SK-N-SH (cell line): ENCODE data around the gene CCR3. TPM values are rescaled to one million over a fixed set of nuclear protein-coding genes. Genes with fewer than 3 reads are reported as not detected.

ENCODE experiments used
- CTCF ChIA-PET: fragments of 300-600, 350-600 bp; formaldehyde crosslinking; extraction: SDS; loops from one replicate; lab custom pipeline; 2021; lab: Yijun Ruan, JAX
- POLR2A ChIA-PET: fragments of 350-600 bp; sonication (Branson Sonifier 250); formaldehyde crosslinking; extraction: SDS; loops from one replicate; lab custom pipeline; 2020; ENCODE audit warnings: antibody characterized with exemption, inconsistent platforms; lab: Yijun Ruan, JAX
- DNase-seq: peaks from one replicate; pipeline ENCODE4 v3.0.0; 2012
- H2AFZ ChIP-seq: fragments of 200-600 bp; sonication (generic); 2 replicates; pipeline ENCODE4 v1.8.1; 2016; ENCODE audit warnings: antibody characterized with exemption, mild to moderate bottlenecking, low read depth
- H3F3A ChIP-seq: fragments of 200-600 bp; sonication (generic); replicated peaks from 2 replicates; pipeline ENCODE3; 2016; ENCODE audit warnings: antibody characterized with exemption, mild to moderate bottlenecking; ENCODE audit not compliant: insufficient read depth
- H3K27ac ChIP-seq, 2 experiments: fragments of 200-500 bp in 1 of 2; fragments of 200-600 bp in 1 of 2; sonication (Bioruptor generic) in 1 of 2; sonication (generic), shearing (Covaris generic) in 1 of 2; 2 replicates each; pipeline versions ENCODE4 v1.5.1 to v1.6.1; 2014 to 2016; ENCODE audit warnings: low read depth in 2 of 2, inconsistent platforms in 1 of 2, low read length in 1 of 2, mild to moderate bottlenecking in 1 of 2, mixed read lengths in 1 of 2
- H3K27me3 ChIP-seq: fragments of 200-600 bp; sonication (generic), shearing (Covaris generic); 2 replicates; pipeline ENCODE4 v1.6.1; 2016; ENCODE audit warnings: mixed run types; ENCODE audit not compliant: insufficient read depth
- H3K36me3 ChIP-seq, 2 experiments: fragments of 200-500 bp in 1 of 2; fragments of 200-600 bp in 1 of 2; sonication (Bioruptor generic) in 1 of 2; sonication (generic) in 1 of 2; replicated peaks in 1 of 2; 2 replicates each; pipeline versions ENCODE3 to v1.5.1; 2014 to 2016; ENCODE audit warnings: low read length in 1 of 2, mild to moderate bottlenecking in 1 of 2; ENCODE audit not compliant: insufficient read depth in 2 of 2, control insufficient read depth in 1 of 2
- H3K4me1 ChIP-seq, 2 experiments: fragments of 200-500 bp in 1 of 2; fragments of 200-600 bp in 1 of 2; sonication (Bioruptor generic) in 1 of 2; sonication (generic), shearing (Covaris generic) in 1 of 2; 2 replicates each; pipeline versions ENCODE4 v1.5.1 to v1.6.1; 2014 to 2016; ENCODE audit warnings: low read depth in 1 of 2, low read length in 1 of 2, mixed run types in 1 of 2; ENCODE audit not compliant: insufficient read depth in 2 of 2, control insufficient read depth in 1 of 2
- H3K4me2 ChIP-seq: fragments of 200-600 bp; sonication (generic), shearing (Covaris generic); 2 replicates; pipeline ENCODE4 v1.6.1; 2017; ENCODE audit warnings: mixed run types
- H3K4me3 ChIP-seq, 2 experiments: fragments of 200-500 bp in 1 of 2; fragments of 200-600 bp in 1 of 2; sonication (Bioruptor generic) in 1 of 2; sonication (generic), shearing (Covaris generic) in 1 of 2; 2 replicates each; pipeline versions ENCODE4 v1.5.1 to v1.8.1; 2014 to 2016; ENCODE audit warnings: low read depth in 2 of 2, inconsistent platforms in 1 of 2, low read length in 1 of 2, mild to moderate bottlenecking in 1 of 2, mixed read lengths in 1 of 2, moderate library complexity in 1 of 2
- H3K79me2 ChIP-seq: fragments of 200-600 bp; sonication (generic); 2 replicates; pipeline ENCODE4 v1.8.1; 2017; ENCODE audit warnings: mild to moderate bottlenecking; ENCODE audit not compliant: insufficient read depth
- H3K9ac ChIP-seq: fragments of 200-600 bp; sonication (generic); 2 replicates; pipeline ENCODE4 v1.6.1; 2017; ENCODE audit warnings: mixed run types
- H3K9me2 ChIP-seq: fragments of 200-600 bp; sonication (generic); 2 replicates; pipeline ENCODE4 v1.6.1; 2017; ENCODE audit warnings: mixed run types
- H3K9me3 ChIP-seq: fragments of 200-600 bp; sonication (generic); 2 replicates; pipeline ENCODE4 v1.6.1; 2017; ENCODE audit warnings: mixed run types, mild to moderate bottlenecking, moderate library complexity
- H4K20me1 ChIP-seq: fragments of 200-600 bp; sonication (generic); 2 replicates; pipeline ENCODE4 v1.6.1; 2017; ENCODE audit warnings: mild to moderate bottlenecking, mixed run types; ENCODE audit not compliant: insufficient read depth
- FOSL2 ChIP-seq: IDR thresholded peaks from 2 replicates; pipeline ENCODE4 v1.4.0; 2012; ENCODE audit warnings: low read depth, mild to moderate bottlenecking, moderate library complexity, borderline replicate concordance
- GABPA ChIP-seq: IDR thresholded peaks from 2 replicates; pipeline ENCODE4 v1.4.0; 2012; ENCODE audit warnings: low read depth, mild to moderate bottlenecking
- GATA2 ChIP-seq: sonication (generic); formaldehyde crosslinking; IDR thresholded peaks from 2 replicates; pipeline ENCODE4 v1.5.0; 2020; ENCODE audit warnings: mild to moderate bottlenecking, missing genetic modification reagents
- JUND ChIP-seq: IDR thresholded peaks from 2 replicates; pipeline ENCODE4 v1.4.0; 2012
- NFIC ChIP-seq: IDR thresholded peaks from 2 replicates; pipeline ENCODE4 v1.4.0; 2012; ENCODE audit warnings: borderline replicate concordance
- PBX3 ChIP-seq: IDR thresholded peaks from 2 replicates; pipeline ENCODE4; 2012
- RCOR1 ChIP-seq: fragments of 150-350 bp; IDR thresholded peaks from 2 replicates; pipeline ENCODE4 v1.6.1; 2017; ENCODE audit warnings: antibody characterized with exemption, low read length
- RFX5 ChIP-seq: IDR thresholded peaks from 2 replicates; pipeline ENCODE4 v1.6.1; 2012; ENCODE audit warnings: mild to moderate bottlenecking, improper control_type of control experiment, low read length
- SIN3A ChIP-seq: IDR thresholded peaks from 2 replicates; pipeline ENCODE4 v1.6.1; 2012; ENCODE audit warnings: low read depth, mild to moderate bottlenecking, low read length, moderate library complexity, borderline replicate concordance
- SMC3 ChIP-seq: IDR thresholded peaks from 2 replicates; pipeline ENCODE4 v1.6.1; 2012; ENCODE audit warnings: low read depth, low read length, improper control_type of control experiment
- TCF12 ChIP-seq: IDR thresholded peaks from 2 replicates; pipeline ENCODE4 v1.4.0; 2012
- USF1 ChIP-seq: IDR thresholded peaks from 2 replicates; pipeline ENCODE4 v1.4.0; 2012; ENCODE audit warnings: low read depth, borderline replicate concordance
- WGBS: methylation state at CpG from one replicate; pipeline ENCODE4 v1.1.6; 2017; ENCODE audit warnings: low lambda C conversion rate; 5-methylcytosine and 5-hydroxymethylcytosine counted together
- polyA plus RNA-seq, 3 experiments: library from polyadenylated mRNA; depleted of rRNA; stranded (reverse); fragments of >200 nt; gene quantifications; 2 replicates each; pipeline ENCODE4 v1.2.3, GENCODE V29; 2012
- TF ChIP-seq, protein P1 (sequence below): IDR thresholded peaks from 2 replicates; pipeline ENCODE4 v1.4.0; 2012; ENCODE audit warnings: low read depth
- TF ChIP-seq, protein P2 (sequence below): IDR thresholded peaks from 2 replicates; pipeline ENCODE4 v1.4.0; 2012; ENCODE audit warnings: low read depth, borderline replicate concordance
- TF ChIP-seq, protein P3 (sequence below): IDR thresholded peaks from 2 replicates; pipeline ENCODE4 v1.6.1; 2012; ENCODE audit warnings: mild to moderate bottlenecking, low read depth, low read length, moderate library complexity

CCR3 gene
- polyA plus RNA-seq, 1 of the 3 experiments (the other 2 are of a cell fraction), result not detected

DNA sequence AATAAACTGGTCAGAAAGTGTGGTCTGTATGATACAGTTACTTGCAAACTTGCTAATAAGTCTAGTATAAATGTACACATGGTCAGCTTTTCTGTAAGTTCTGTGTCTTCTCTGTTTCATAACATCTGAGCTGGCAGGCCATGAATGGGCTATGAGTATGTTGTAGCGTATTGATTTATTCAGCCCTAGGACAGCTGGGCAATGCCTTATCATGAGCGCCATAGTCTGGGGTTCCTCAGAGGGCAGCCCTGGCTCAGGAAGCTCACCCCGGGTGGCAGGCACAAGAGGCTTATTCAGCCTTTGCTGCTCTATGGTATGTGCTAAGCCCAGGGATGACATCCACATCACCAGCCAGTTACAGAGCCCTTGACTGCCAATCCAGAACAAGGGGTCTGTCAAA lies 61.0 kb downstream of the CCR3 start:
- no peak overlapping the region for H3K4me3 ChIP-seq
- no peak overlapping the region for H3K9ac ChIP-seq
- CTCF ChIA-PET, result no interaction called here
- no peak overlapping the region for H3K27ac ChIP-seq
- H3K36me3 ChIP-seq, result no peaks in the 10 kb centered on the region
- H2AFZ ChIP-seq, result no peak overlapping the region
- no peaks in the 10 kb centered on the region for H3K4me1 ChIP-seq
- WGBS, result 0% methylated on average over 3 of the region's 3 CpGs
- H3K4me2 ChIP-seq, result no peak overlapping the region
- H3K9me3 ChIP-seq, result no peaks in the 10 kb centered on the region; the same call in 1 of the 2 replicates
- DNase-seq, result no peak
- POLR2A ChIA-PET, result no interaction called here
- H3K27me3 ChIP-seq, result peaks cover 29% of the 10 kb centered on the region
- no peaks in the 10 kb centered on the region for H4K20me1 ChIP-seq
- TF ChIP-seq RCOR1 (no peak), FOSL2 (no peak), TCF12 (no peak), PBX3 (no peak), SIN3A (no peak), GABPA (no peak), GATA2 (CRISPR knock-in tag) (no peak), USF1 (no peak), SMC3 (no peak), JUND (no peak), RFX5 (no peak), NFIC (no peak)
- TF ChIP-seq, protein P1, sequence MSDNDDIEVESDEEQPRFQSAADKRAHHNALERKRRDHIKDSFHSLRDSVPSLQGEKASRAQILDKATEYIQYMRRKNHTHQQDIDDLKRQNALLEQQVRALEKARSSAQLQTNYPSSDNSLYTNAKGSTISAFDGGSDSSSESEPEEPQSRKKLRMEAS, result no peak
- TF ChIP-seq, protein P2, sequence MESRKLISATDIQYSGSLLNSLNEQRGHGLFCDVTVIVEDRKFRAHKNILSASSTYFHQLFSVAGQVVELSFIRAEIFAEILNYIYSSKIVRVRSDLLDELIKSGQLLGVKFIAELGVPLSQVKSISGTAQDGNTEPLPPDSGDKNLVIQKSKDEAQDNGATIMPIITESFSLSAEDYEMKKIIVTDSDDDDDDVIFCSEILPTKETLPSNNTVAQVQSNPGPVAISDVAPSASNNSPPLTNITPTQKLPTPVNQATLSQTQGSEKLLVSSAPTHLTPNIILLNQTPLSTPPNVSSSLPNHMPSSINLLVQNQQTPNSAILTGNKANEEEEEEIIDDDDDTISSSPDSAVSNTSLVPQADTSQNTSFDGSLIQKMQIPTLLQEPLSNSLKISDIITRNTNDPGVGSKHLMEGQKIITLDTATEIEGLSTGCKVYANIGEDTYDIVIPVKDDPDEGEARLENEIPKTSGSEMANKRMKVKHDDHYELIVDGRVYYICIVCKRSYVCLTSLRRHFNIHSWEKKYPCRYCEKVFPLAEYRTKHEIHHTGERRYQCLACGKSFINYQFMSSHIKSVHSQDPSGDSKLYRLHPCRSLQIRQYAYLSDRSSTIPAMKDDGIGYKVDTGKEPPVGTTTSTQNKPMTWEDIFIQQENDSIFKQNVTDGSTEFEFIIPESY, result no peak
- TF ChIP-seq, protein P3, sequence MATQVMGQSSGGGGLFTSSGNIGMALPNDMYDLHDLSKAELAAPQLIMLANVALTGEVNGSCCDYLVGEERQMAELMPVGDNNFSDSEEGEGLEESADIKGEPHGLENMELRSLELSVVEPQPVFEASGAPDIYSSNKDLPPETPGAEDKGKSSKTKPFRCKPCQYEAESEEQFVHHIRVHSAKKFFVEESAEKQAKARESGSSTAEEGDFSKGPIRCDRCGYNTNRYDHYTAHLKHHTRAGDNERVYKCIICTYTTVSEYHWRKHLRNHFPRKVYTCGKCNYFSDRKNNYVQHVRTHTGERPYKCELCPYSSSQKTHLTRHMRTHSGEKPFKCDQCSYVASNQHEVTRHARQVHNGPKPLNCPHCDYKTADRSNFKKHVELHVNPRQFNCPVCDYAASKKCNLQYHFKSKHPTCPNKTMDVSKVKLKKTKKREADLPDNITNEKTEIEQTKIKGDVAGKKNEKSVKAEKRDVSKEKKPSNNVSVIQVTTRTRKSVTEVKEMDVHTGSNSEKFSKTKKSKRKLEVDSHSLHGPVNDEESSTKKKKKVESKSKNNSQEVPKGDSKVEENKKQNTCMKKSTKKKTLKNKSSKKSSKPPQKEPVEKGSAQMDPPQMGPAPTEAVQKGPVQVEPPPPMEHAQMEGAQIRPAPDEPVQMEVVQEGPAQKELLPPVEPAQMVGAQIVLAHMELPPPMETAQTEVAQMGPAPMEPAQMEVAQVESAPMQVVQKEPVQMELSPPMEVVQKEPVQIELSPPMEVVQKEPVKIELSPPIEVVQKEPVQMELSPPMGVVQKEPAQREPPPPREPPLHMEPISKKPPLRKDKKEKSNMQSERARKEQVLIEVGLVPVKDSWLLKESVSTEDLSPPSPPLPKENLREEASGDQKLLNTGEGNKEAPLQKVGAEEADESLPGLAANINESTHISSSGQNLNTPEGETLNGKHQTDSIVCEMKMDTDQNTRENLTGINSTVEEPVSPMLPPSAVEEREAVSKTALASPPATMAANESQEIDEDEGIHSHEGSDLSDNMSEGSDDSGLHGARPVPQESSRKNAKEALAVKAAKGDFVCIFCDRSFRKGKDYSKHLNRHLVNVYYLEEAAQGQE, result no peak
- no peaks in the 10 kb centered on the region for H3K79me2 ChIP-seq
- H3K9me2 ChIP-seq, result no peaks in the 10 kb centered on the region
- H3F3A ChIP-seq, result no peaks in the 10 kb centered on the region
